Hematopoietic multipotent progenitor cell (in vitro differentiated cells): ENCODE measurements around the gene XYLT1. TPM values are rescaled to one million over a fixed set of nuclear protein-coding genes. Genes with fewer than 3 reads are reported as not detected.

Experiments
- DNase-seq, 3 donors: peaks; one replicate each; pipeline ENCODE4 v3.0.0-alpha.2; 2011 to 2015; ENCODE audit warnings: low read depth in 2 of 3, low spot score in 2 of 3
- total RNA-seq: library from RNA; depleted of rRNA; stranded (reverse); fragments of >200 nt; gene quantifications from one replicate; pipeline ENCODE4 v1.2.3, GENCODE V29; 2012

Gene XYLT1
- total RNA-seq, 1 donor: 71.9 TPM

DNA sequence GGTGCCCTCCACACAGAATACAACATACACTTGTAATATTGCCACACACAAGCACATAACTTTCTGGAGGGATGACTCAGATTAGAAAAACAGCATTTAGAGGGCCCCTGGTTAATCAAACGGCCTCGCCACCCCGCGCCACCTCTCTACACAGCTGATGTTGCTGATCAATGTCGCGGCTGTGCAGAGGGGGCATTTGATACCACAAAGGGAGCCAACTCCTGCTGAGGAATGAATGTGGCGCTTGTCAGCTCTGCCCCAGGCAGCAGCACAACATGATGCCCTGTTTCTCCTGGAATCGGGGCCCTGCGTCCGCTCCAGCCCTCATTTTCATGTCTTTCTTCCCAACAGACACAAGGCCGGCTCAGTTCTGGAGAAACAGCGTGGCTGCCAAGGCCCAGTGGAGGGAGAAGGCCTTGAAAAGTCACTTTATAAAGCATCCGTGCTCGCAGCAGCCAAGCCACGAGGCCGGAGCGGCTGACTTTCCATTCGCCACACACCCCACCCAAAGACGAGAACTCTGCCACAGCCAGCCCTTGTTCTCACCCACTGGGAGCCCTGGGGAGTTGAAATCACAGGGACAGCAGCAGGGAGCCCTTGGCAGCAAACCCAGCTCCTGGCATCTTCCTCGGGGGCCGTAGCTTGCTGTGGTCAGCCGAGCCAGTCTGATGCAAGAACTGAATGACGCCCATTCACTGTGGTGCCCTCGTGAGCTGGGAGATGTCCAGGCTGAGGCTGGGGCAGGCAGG lies 65.6 kb downstream of the XYLT1 start:
- DNase-seq: no peak

DNA sequence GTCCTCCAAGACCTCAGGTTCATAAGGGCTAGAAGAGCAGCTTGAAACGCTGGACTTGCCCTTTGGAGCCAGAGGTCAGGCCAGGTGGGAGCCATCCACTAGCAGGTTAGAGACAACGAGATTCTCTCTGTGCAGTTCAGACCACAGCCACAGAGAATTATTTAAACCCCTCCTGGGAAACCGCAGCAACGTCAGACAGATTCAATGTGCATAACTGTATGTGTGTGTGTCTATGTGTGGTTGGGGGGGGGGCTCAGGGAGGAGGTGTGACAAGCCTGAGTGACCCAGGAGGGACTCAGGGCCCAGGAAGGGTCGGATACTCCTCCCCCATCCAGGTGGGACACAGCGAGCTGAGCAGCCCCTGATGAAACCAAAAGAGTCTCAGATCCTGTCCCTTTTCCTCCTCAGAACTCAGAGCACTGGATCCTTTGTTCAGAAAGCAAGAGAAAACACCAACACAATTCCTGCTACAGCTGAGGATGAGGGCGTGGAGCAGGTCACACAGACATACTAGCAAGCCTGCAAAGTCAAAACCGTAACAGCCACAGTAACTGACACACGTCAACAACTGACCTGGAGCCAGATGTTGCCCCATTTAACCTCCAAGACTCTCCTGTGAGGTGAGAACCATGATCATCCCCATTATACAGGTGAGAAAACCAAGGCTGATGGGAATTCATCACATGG lies 66.8 kb downstream of the XYLT1 start:
- DNase-seq: no peak

DNA sequence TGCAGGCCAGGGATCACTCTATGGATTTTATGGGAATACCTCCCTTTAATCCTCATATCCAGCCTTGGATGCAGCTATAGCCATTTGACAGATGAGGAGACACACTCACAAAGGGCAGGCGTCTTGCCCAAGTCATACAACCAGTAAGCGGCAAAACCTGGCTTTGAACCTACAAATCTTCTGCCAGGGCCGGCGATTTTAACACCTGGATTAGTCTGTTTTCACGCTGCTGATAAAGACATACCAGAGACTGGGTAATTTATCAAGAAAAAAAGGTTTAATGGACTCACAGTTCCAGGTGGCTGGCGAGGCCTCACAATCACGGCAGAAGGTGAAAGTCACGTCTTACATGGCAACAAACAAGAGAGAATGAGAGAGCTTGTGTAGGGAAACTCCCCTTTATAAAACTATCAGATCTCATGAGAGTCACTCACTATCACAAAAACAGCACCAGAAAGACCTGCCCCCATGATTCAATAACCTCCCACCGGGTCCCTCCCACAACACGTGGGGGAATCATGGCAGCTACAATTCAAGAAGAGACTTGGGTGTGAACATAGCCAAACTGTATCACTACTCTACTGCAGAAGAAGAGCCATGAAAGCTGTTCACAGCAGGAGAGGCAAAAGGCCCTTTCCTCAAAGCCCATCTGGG lies 67.5 kb downstream of the XYLT1 start:
- DNase-seq: no peak

DNA sequence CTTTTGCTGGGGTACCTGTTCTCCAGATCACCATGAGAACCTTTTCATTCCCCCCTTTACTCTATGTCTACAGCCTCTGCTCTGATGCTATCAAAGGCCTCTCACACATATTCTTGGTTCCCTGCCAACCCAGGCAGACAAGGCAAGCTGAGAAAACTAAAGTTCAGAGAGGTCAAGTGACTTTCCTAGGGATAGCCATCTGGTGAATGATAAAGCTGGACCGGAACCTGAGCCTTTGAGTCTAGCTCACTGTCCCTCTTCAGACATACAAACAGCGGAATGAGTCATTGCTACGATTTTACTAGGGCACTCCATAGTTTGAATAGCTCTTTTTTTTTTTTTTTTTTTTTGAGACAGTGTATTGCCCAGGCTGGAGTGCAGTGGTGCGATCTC lies 73.3 kb downstream of the XYLT1 start:
- DNase-seq: peak in 2 of 3 donors; percentile 45 to 59

DNA sequence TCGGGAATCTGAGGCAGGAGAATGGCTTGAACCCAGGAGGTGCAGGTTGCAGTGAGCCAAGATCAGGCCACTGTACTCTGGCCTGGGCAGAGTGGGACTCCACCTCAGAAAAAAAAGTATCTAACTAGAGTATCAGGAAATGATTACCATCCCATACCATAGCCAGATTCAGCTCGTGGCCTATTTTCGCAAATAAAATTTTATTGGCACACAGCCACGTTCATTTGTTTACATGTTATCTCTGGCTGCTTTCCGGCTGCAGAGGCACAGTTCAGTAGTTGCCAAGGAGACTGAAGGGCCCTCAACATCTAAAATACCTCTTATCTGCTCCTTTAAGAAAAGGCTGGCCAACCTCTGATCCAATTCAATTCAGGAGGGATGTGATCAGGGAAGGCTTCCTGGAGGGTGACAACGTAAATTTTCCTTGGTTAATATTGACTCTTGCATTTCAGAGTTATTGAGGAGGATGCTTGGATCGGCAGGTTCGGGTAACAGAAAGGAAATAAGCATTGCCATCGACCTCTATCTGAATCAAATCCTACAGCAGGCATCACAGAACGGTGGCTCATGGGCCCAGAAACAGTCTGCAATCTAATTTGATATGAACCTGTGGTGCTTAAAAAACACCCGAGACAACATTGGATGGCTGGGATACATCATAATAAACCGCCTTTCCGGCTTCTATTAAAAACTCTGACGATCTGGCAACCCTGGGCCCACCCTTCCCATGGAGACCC lies 73.8 kb downstream of the XYLT1 start:
- peak; percentile 30 to 74 (median 64) for DNase-seq

DNA sequence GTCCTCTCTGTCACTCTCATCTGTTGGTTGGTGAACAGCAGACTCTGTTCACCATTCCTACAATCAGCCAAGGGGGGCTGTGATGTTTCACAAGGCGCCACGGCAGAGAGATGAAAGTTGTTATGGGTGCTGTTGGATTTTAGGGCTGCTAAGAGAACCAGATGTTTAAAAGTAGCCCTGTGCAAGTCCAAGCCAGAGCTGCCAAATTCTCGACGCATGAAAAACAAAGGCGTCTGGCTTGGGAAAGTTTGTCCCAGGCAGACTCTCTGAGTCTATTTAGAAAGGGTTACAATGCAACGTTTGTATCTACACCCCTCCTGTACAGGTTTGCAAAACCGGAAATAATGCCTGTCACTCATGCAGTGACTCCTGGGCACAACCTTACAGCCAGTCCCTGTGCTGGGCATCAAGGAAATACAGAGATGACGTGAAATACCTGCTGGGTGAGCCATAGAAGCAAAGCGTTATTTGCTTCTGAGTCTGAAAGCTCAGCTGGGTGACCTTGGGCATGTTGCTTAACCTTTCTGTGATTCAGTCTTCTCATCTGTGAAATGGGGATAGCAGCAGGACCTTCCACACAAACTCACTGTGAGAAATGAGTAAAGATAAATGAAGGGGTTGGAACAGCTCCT lies 74.8 kb downstream of the XYLT1 start:
- DNase-seq: no peak

DNA sequence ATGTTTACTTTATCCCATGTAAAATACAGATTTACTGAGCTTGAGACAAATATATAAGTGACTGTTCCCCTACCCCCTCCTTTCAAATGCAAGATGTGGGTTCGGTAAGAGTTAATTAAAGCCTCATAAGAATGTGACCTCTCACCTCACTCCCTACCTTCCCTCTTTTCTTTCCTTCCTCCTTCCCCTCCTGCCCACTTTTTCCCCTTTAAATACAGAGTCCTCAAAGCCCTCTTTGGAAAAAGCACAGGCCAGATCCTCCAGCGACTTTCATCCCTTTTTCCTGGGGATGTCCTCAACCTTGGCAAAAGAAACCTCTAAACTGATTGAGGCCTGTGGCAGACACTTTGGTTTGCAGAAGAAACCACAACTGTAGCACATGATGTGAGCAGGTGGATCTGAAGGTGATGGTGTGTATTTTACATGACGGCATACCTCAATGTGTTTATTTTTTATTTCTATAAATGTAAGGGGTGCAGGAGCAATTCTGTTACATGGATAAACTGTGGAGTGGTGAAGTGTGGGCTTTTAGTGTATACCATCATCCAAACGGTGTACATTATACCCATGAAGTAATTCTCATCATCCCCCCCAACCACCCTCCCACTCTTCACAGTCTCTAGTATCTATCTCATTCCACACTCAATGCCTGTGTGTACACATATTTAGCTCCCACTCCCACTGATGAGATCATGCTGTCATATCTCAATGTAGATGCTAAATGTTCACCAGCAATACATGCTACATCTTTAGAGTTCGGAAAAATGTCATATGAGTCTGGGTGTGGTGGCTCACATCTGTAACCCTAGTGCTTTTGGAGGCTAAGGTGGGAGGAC lies 77.7 kb downstream of the XYLT1 start:
- no peak for DNase-seq

DNA sequence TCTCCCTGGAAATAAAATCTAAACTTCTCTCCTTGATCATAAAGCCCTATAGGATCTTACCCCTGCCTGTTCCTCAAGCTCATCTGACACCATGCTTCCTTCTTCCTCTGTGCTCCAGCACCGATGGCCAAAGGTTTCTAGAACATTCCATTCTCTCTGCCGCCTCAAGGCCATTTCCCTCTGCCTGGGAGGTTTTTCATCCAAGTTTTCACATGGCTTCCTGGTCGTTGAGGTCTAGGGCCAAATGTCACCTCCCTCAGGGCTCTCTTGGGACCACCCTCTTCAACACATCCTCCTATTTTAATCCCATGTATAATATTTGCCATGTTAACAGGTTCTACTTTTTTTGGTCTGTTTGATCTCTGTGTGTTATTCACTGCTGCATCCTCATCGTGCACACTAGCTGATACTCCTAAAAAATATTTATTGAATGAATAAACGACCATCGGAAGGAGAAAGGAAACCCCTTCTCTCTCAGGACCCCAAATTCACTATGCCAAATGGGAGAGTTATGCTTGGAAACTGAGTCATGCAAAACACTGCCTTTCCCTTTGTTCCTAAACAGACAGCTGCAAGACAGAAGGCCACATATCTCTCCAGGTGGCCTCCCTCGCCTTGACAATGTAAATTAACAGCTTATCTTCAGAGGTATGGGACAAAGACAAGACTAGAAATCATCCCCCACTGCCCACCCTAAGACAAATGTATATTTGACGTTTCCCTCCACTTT lies 78.5 kb downstream of the XYLT1 start:
- DNase-seq: no peak

DNA sequence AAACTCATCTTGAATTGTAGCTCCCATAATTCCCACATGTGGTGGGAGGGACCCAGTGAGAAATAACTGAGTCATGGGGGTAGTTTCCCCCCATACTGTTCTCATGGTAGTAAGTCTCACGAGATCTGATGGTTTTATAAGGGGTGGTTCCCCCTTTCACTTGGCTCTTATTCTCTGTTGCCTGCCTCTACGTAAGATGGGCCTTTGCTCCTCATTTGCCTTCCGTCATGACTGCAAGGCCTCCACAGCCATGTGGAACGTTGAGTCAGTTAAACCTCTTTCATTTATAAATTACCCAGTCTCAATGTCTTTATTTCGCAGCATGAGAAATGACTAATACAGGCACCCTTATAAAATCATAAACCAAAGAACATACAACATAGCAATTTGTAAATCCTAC lies 79.0 kb downstream of the XYLT1 start:
- DNase-seq: no peak

DNA sequence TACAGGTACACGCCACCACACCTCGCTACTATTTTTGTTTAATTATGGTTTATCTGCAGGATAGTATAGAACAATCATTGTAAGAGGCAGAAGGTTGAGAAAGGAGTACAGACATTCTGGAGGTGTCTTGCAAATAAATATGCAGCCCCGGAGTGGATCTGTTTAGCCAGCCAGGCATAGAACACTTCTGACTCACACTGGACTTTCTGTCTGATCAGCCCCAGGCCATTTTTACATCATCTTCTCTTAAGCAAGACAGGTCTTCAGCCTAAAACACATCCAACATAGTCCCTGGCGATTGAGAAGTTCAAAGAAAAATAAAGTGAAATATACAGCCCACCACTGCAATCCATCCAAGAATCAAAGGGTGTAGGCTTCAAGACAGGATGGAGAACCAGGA lies 81.4 kb downstream of the XYLT1 start:
- DNase-seq: no peak

DNA sequence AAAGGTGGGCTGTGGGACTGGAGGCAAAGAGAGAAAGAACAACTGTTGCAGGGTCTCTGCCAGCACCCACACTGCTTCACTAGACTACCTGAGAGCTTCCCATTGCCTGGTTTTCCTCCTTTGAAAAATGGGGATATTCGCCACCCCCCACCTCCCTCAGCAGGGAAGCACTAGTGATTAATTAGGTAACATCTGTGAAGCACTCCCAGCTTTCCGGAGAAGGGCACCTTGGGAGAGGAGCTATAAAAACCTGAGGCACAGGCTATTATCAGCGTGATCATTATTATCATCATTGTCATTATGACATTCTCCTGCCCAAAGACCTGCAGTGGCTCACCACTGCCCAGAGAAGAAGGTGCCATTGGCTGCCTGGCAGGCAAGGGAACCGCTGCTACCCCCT lies 83.5 kb downstream of the XYLT1 start:
- no peak for DNase-seq

DNA sequence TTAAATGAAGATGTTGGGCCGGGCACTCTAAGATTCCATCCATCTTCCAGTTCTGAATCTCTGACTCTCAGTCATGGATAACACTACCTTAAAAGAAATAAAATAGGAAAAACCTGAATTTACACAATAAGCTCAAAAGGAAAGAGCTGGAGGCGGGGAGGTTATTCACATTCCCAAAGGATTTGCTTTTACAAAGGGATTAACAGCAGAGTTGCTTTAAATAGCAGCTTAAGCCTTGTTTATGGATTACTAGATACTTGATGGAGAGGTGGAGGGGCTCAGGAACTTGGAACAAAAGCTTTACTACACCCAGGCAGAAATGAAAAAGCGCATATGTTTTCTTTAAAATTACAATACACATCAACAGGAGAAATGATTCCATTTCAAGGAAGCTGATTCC lies 84.5 kb downstream of the XYLT1 start:
- no peak for DNase-seq

DNA sequence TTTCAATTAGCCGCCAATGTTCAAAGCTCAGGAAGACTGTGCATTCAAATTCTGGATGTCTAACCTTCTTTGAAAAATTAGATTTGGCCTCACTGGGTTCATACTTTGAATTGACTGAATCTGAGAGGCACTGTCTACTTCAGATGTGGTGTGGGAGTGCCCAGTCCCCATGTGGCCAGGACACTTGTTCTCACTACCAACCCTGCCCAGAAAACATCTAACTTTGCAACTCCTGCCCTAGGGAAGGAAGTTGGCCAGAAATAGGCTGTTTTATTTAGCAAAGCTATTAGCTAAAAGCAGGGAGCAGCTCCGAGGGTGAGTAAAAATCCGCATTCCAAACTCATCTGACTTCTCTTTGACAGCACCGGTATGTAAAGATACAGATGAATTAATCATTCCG lies 86.3 kb downstream of the XYLT1 start:
- no peak for DNase-seq

DNA sequence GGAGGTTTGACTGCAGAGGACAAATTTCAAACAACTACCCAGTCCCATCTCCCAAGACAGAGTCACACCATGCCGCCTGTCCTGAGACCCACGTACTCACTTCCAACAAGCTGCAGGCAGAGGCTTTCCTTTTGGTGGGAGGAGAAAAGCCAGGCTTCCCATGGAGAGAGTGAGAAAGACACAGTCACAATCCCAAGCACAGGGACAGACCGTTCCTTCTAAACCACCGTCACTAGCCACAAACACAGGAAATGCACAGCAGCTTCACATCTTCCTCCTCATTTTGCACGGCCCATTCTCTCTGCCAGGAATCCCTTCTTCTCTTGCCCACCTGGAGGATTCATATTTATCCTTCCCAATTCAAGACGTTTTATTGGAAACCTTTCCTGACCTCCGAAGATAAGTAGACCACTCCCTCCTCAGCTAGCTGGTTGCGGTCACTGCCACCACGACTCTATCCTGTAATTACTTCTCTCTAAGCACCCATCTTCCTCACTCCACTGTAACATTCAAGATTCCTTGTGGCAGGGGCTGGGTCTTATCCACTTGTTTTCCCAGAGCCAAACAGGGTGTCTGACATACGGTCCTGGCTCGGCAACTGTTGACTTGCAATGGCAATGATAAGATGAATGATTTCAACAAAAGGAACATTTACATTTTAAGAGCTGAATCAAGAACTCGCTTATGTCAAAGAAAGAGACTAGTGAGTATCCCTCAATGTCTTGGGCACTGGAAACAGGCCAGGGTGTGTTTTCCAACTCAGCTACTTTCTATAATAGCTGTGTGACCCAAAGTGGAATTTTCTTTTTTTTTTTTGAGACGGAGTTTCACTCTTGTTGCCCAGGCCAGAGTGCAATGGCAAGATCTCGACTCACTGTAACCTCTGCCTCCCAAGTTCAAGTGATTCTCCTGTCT lies 87.6 kb downstream of the XYLT1 start:
- DNase-seq: no peak

DNA sequence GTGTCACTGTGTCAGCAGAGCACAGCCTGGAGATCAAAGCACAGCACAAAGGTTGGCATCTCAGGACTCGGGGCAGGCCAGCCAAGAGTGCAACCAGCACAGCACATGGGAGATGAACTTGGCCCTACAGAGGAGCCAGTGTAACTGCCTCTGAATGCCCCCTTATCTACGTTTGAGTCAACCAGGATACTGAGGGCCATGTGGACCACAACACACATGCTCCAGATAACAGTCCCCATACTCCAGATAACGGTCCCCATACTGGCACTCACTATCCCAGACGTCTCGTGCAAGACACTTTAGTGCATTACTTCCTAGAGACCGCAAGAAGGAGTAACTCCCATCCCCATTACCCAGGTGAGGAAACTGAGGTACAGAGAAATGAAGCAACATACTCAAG lies 88.2 kb downstream of the XYLT1 start:
- DNase-seq: peak in 1 of 3 donors; percentile 45

DNA sequence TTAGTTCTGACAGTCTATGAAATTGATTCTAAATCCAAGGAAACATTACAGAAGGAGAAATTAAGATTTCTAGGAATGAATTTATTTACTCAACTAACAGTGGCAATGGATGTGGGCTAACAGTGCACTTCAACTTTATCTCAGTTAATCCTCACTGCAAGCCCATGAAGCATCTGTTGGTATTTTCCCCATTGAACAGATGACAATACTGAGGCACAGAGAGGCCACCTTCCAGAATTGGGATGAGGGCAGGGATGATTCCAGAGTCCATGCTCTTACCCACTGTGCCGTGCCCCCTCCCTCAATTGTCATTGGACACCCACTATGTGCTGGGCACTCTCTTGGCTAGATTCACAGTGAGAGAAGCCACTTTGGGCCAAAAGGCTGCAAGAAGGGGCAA lies 89.0 kb downstream of the XYLT1 start:
- DNase-seq: no peak

DNA sequence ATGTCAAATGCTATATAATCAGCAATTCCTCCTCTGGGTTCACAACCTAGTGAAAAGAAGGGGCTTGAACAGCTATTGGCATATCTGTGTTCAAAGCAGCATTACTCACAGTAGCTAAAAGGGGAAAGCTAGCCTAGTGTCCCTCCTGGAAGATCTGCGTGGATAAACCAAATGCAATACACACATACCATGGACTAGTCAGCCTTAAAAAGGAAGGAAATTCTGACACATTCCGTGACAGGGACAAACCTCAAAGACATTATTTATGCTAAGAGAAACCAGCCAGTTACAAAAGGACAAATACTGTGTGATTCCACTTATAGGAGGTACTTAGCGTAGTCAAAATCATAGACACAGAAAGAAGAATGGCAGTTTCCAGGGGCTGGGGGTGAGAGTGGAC lies 90.1 kb downstream of the XYLT1 start:
- DNase-seq: peak in 2 of 3 donors; percentile 82 to 88

DNA sequence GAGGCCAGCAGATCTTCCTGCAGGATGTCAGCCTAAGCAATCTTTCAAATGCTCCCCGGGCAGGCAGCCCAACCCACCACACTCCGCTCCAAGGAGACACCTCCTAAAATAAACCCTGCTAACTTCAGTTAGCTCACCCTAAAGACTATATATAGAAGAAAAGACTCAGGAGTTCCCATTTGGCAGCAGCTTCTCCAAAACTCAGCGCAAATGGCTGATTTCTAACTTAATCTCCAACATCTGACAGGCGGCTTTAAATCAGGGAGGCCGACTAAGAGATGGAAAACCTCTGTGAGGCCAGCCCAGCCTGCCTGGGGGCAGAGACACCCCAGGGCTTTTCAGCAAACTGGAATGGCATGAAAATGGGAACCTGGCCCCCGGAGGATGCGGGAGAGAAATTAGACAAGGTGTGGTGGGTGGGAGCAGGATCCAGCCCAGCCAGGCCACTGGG lies 91.6 kb downstream of the XYLT1 start:
- DNase-seq: peak in 1 of 3 donors; percentile 43
